ENCODE measurements around the gene C9orf57. TPM values are rescaled to one million over a fixed set of nuclear protein-coding genes. Genes with fewer than 3 reads are reported as not detected.
"Not testable (repeated sequence)": the region's sequence is repeated elsewhere in the genome, so short reads cannot be mapped to it uniquely, and the experiment has no call there.

The C9orf57 gene
- not detected for total RNA-seq

- no peaks in the 10 kb centered on the region for H3K4me1 ChIP-seq (replicated peaks)
- 93% methylated on average over 4 of the region's 4 CpGs for WGBS
- H3K36me3 ChIP-seq = no peaks in the 10 kb centered on the region
- H3K27ac ChIP-seq = no peak within 1 kb of the TSS
- H3K27me3 ChIP-seq (replicated peaks; ENCODE audit: insufficient read depth) = no peaks in the 10 kb centered on the region
- no peak for DNase-seq (ENCODE audit: low spot score)
- TF ChIP-seq CTCF (IDR thresholded peaks at IDR 0.05) (no peak), POLR2AphosphoS5 (IDR thresholded peaks at IDR 0.05) (no peak), POLR2A (IDR thresholded peaks at IDR 0.05) (no peak)
- intact Hi-C loops (cut with DNase I) = no loop called here
- no peak within 1 kb of the TSS for H3K4me3 ChIP-seq
- peaks cover 4% of the 10 kb centered on the region for H3K9me3 ChIP-seq
Observed at GRCh38 chr9:72060513-72060912, at the start of gene C9orf57. TSS of gene C9orf57 (minus strand) at chr9:72060613. CDS start at chr9:72059331, 1,282 bp downstream.

GRCh38 chr9:72102520-72102919 lies 42.1 kb upstream of the C9orf57 start:
- H3K27ac ChIP-seq = no peak overlapping the region
- H3K4me3 ChIP-seq = no peak overlapping the region
- no peak for DNase-seq (ENCODE audit: low spot score)
- H3K9me3 ChIP-seq = no peaks in the 10 kb centered on the region
- no peaks in the 10 kb centered on the region for H3K27me3 ChIP-seq (replicated peaks; ENCODE audit: insufficient read depth)
- intact Hi-C loops (cut with DNase I) = no loop called here
- 86% methylated on average over 2 of the region's 2 CpGs for WGBS
- no peaks in the 10 kb centered on the region for H3K4me1 ChIP-seq (replicated peaks)
- TF ChIP-seq CTCF (IDR thresholded peaks at IDR 0.05) (no peak), POLR2A (IDR thresholded peaks at IDR 0.05) (no peak), POLR2AphosphoS5 (IDR thresholded peaks at IDR 0.05) (no peak)
- H3K36me3 ChIP-seq = no peaks in the 10 kb centered on the region

GRCh38 chr9:72095520-72095919 lies 35.1 kb upstream of the C9orf57 start:
- intact Hi-C loops (cut with DNase I); H3K27ac ChIP-seq; H3K4me1 ChIP-seq (replicated peaks); H3K36me3 ChIP-seq; H3K4me3 ChIP-seq; DNase-seq (ENCODE audit: low spot score); H3K27me3 ChIP-seq (replicated peaks; ENCODE audit: insufficient read depth); H3K9me3 ChIP-seq: not testable (repeated sequence)
- 65% methylated on average over 3 of the region's 3 CpGs for WGBS

GRCh38 chr9:72092820-72093219 lies 32.4 kb upstream of the C9orf57 start:
- no peak for TF ChIP-seq CTCF (IDR thresholded peaks at IDR 0.05)
- TF ChIP-seq POLR2AphosphoS5 (IDR thresholded peaks at IDR 0.05) = no peak
- TF ChIP-seq POLR2A (IDR thresholded peaks at IDR 0.05) = no peak
- no peak overlapping the region for H3K4me3 ChIP-seq
- H3K9me3 ChIP-seq = no peaks in the 10 kb centered on the region
- WGBS = 53% methylated on average over 6 of the region's 6 CpGs
- intact Hi-C loops (cut with DNase I) = no loop called here
- no peaks in the 10 kb centered on the region for H3K36me3 ChIP-seq
- H3K27me3 ChIP-seq (replicated peaks; ENCODE audit: insufficient read depth) = no peaks in the 10 kb centered on the region
- no peak overlapping the region for H3K27ac ChIP-seq
- DNase-seq (ENCODE audit: low spot score) = no peak
- H3K4me1 ChIP-seq (replicated peaks) = no peaks in the 10 kb centered on the region

- Histone ChIP-seq H3K9me3 (no peaks in the 10 kb centered on the region), H3K36me3 (no peaks in the 10 kb centered on the region), H3K4me3 (no peak overlapping the region), H3K27me3 (replicated peaks; ENCODE audit: insufficient read depth) (no peaks in the 10 kb centered on the region), H3K4me1 (replicated peaks) (no peaks in the 10 kb centered on the region), H3K27ac (no peak overlapping the region)
- WGBS = 18% methylated on average over 2 of the region's 2 CpGs
- DNase-seq (ENCODE audit: low spot score) = no peak
- TF ChIP-seq CTCF (IDR thresholded peaks at IDR 0.05) = no peak
- no peak for TF ChIP-seq POLR2AphosphoS5 (IDR thresholded peaks at IDR 0.05)
- no peak for TF ChIP-seq POLR2A (IDR thresholded peaks at IDR 0.05)
- intact Hi-C loops (cut with DNase I) = no loop called here
Observed at GRCh38 chr9:72089451-72090130, 29.2 kb upstream of the C9orf57 start.
